COLO668 (cell line): Measurements from ENCODE around the gene KMO.

ENCODE experiments used
- DNase-seq: peaks from one replicate; lab custom pipeline; 2025; ENCODE audit not compliant: unreplicated experiment; lab: John Stamatoyannopoulos, UW

The KMO gene

GRCh38 chr1:241645199-241645598 lies 113.0 kb downstream of the KMO start:
- no peak for DNase-seq
